ENCODE data around the gene RTKN. TPM values are rescaled to one million over a fixed set of nuclear protein-coding genes. Genes with fewer than 3 reads are reported as not detected.
"Not testable (repeated sequence)": the region's sequence is repeated elsewhere in the genome, so short reads cannot be mapped to it uniquely, and the experiment has no call there.

Gene RTKN
- total RNA-seq, 1 donor from 2014 or later, result 88.7 TPM

DNA sequence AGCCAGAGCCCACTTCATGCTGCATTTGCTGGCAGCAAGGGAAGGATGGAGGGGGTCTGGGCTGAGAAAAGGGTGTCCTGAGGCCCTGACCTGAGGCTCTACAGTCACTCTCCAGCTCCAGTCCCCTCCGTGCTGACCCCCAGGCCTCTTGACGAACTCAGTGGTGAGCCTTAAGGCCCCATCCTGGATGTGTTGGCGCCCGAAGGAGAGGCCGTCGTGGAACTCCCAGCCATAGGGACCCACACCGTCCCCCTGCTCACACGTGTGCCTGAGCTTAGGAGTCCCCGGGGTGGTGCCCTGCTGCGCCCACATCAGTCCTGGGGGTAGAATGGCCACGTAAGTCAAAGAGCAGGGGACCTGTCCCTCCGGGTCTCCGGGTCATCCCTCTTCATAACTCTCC, 22.7 kb upstream of the RTKN start:
- Mint-ChIP-seq H3K27ac (ENCODE audit: unreplicated experiment) (peak overlapping the region; percentile 33), H3K4me3 (ENCODE audit: unreplicated experiment) (peak overlapping the region; percentile 86), H3K4me1 (ENCODE audit: low read depth, unreplicated experiment) (peaks cover 6% of the 10 kb centered on the region), H3K9me3 (ENCODE audit: unreplicated experiment) (peaks cover 5% of the 10 kb centered on the region), H3K36me3 (ENCODE audit: unreplicated experiment) (no peaks in the 10 kb centered on the region), H3K27me3 (ENCODE audit: unreplicated experiment) (peaks cover 10% of the 10 kb centered on the region)
- TF ChIP-seq, protein P1, sequence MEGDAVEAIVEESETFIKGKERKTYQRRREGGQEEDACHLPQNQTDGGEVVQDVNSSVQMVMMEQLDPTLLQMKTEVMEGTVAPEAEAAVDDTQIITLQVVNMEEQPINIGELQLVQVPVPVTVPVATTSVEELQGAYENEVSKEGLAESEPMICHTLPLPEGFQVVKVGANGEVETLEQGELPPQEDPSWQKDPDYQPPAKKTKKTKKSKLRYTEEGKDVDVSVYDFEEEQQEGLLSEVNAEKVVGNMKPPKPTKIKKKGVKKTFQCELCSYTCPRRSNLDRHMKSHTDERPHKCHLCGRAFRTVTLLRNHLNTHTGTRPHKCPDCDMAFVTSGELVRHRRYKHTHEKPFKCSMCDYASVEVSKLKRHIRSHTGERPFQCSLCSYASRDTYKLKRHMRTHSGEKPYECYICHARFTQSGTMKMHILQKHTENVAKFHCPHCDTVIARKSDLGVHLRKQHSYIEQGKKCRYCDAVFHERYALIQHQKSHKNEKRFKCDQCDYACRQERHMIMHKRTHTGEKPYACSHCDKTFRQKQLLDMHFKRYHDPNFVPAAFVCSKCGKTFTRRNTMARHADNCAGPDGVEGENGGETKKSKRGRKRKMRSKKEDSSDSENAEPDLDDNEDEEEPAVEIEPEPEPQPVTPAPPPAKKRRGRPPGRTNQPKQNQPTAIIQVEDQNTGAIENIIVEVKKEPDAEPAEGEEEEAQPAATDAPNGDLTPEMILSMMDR (IDR thresholded peaks at IDR 0.05; ENCODE audit: partially characterized antibody, unreplicated experiment), result no peak
- no peak for DNase-seq

DNA sequence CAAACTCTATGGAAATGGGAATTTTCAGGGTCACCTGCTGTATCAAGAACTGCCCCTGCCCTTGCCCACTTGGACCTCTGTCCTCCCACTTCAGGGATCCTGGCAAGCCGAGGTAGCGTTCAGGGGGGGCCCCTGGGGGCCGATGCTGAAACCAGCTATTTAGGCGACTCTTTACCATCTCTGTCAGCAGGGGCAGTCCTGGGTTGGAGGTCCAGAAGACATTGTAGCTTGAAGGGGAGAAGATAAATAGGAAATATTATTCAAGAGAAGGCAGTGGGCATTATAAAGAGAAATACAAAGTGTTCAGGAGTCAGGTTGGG, 21.0 kb upstream of the RTKN start:
- TF ChIP-seq, protein P1 (IDR thresholded peaks at IDR 0.05; ENCODE audit: partially characterized antibody, unreplicated experiment), result no peak
- no peak overlapping the region for H3K27ac Mint-ChIP-seq (ENCODE audit: unreplicated experiment)
- DNase-seq, result no peak
- no peak overlapping the region for H3K4me3 Mint-ChIP-seq (ENCODE audit: unreplicated experiment)
- H3K4me1 Mint-ChIP-seq (ENCODE audit: low read depth, unreplicated experiment), result peaks cover 8% of the 10 kb centered on the region
- H3K36me3 Mint-ChIP-seq (ENCODE audit: unreplicated experiment), result no peaks in the 10 kb centered on the region
- H3K9me3 Mint-ChIP-seq (ENCODE audit: unreplicated experiment), result peaks cover 10% of the 10 kb centered on the region
- peaks cover 20% of the 10 kb centered on the region for H3K27me3 Mint-ChIP-seq (ENCODE audit: unreplicated experiment)

DNA sequence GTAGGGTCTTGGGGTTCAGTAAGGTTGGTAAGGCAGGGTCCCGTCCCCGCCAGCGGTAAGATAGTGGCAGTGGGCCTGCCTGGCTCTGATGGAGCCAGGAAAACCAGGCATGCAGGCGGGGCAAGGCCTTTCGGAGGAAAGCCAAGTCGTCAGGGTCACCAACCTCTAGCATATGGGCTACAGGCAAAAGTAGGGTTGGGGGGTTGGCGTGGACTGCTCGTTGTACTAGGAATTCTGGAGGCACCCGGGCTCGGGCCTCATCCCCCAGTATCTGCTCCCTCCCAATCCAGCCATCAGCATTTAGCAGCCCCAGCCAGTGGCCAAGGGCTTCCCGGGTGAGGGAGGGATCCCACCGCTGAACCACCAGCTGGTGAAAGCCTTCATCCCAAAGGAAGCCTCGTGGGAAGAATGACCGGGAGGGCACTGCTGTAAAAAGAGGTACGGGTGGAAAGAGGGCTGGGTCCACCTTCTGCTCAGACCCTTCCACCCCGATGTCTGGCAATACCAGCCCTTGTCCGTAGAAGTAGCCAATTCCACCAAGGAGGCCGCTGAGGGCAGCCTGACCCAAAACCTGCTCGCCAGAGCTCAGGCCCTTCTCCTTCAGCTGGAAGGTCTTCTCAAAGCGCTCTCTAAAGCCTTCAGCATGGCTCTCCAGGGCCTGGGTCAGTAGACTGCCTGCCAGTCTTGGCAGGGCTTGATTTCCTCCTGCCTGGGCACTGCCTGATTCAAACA, 20.5 kb upstream of the RTKN start:
- Mint-ChIP-seq H3K27me3 (ENCODE audit: unreplicated experiment) (peaks cover 20% of the 10 kb centered on the region), H3K4me1 (ENCODE audit: low read depth, unreplicated experiment) (peaks cover 8% of the 10 kb centered on the region), H3K9me3 (ENCODE audit: unreplicated experiment) (peaks cover 10% of the 10 kb centered on the region), H3K4me3 (ENCODE audit: unreplicated experiment) (no peak overlapping the region), H3K36me3 (ENCODE audit: unreplicated experiment) (no peaks in the 10 kb centered on the region), H3K27ac (ENCODE audit: unreplicated experiment) (no peak overlapping the region)
- DNase-seq, result no peak
- TF ChIP-seq, protein P1 (IDR thresholded peaks at IDR 0.05; ENCODE audit: partially characterized antibody, unreplicated experiment), result no peak

DNA sequence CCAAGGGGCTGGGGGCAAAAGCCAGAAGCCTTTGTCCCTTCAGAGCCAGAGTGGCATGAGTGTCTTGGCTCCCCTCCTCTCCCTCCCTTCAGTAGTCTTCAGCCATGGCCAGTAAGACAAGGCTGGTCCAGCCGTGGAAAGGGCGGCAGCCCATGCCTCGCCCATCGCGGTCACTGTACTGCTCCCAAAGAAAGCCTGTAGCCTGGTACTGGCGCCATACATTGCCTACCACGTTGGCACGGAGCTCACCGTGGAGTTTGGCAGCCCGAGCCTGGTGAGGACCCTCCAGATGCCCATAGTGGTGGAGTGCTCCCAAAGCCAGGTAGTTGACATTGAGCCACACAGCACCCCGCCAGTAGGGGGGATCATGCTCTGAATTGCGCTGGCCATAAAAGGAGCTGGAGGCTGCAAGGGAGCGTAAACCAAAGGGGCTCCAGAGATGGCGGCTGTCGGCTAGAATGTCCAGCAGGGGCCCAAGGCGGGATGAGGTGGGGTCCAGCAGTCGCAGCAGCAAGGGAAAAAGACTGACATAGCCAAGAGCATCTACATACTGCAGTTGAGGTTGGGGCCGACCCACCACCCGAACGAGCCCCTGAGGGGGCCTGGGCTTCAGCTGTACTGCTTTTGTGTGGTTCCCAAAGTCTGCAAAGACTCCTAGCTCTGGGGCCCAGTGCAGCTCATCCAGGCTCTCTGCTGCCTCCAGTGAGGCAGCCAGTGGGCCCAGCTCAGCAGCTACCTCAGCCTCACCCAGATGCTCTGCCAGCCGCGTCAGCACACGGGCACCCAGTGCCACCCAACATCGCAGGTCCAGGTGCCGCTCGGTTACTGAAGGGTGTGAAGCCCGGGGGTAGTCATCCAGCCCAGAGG, 19.7 kb upstream of the RTKN start:
- Mint-ChIP-seq H3K36me3 (ENCODE audit: unreplicated experiment) (no peaks in the 10 kb centered on the region), H3K27ac (ENCODE audit: unreplicated experiment) (no peak overlapping the region), H3K27me3 (ENCODE audit: unreplicated experiment) (peaks cover 22% of the 10 kb centered on the region), H3K4me3 (ENCODE audit: unreplicated experiment) (no peak overlapping the region), H3K4me1 (ENCODE audit: low read depth, unreplicated experiment) (peaks cover 8% of the 10 kb centered on the region), H3K9me3 (ENCODE audit: unreplicated experiment) (peaks cover 14% of the 10 kb centered on the region)
- DNase-seq, result peak; percentile 43
- TF ChIP-seq, protein P1 (IDR thresholded peaks at IDR 0.05; ENCODE audit: partially characterized antibody, unreplicated experiment), result peak; percentile 30

DNA sequence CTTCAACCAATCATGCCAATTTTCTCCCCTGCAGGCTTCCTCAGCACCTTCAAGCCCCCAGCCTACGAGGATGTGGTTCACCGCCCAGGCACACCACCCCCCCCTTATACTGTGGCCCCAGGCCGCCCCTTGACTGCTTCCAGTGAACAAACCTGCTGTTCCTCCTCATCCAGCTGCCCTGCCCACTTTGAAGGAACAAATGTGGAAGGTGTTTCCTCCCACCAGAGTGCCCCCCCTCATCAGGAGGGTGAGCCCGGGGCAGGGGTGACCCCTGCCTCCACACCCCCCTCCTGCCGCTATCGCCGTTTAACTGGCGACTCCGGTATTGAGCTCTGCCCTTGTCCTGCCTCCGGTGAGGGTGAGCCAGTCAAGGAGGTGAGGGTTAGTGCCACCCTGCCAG, 18.4 kb upstream of the RTKN start:
- H3K36me3 Mint-ChIP-seq (ENCODE audit: unreplicated experiment); DNase-seq; H3K27ac Mint-ChIP-seq (ENCODE audit: unreplicated experiment): not testable (repeated sequence)
- H3K4me3 Mint-ChIP-seq (ENCODE audit: unreplicated experiment), result peak overlapping the region; percentile 99
- peaks cover 18% of the 10 kb centered on the region for H3K9me3 Mint-ChIP-seq (ENCODE audit: unreplicated experiment)
- H3K27me3 Mint-ChIP-seq (ENCODE audit: unreplicated experiment), result peaks cover 23% of the 10 kb centered on the region
- peaks cover 16% of the 10 kb centered on the region for H3K4me1 Mint-ChIP-seq (ENCODE audit: low read depth, unreplicated experiment)

DNA sequence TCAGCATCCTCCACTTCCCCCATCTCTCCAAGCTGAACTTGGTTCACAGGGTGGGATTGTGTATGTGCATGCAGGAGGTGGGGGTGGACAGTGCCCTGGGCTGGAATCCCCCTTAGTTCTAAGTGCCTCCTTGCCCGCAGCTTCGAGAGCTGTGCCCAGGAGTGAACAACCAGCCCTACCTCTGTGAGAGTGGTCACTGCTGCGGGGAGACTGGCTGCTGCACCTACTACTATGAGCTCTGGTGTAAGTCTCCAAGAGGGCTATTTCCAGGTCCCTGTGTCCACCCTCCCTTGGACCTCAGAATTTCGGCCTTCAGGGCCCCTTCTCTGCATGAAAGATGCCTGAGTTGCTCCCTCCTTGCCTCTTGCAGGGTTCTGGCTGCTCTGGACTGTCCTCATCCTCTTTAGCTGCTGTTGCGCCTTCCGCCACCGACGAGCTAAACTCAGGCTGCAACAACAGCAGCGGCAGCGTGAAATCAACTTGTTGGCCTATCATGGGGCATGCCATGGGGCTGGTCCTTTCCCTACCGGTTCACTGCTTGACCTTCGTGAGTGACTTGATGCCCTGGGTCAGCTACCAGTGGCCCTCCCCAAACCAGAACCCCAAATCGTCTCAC, 17.9 kb upstream of the RTKN start:
- Mint-ChIP-seq H3K4me1 (ENCODE audit: low read depth, unreplicated experiment) (peaks cover 20% of the 10 kb centered on the region), H3K9me3 (ENCODE audit: unreplicated experiment) (peaks cover 18% of the 10 kb centered on the region), H3K27ac (ENCODE audit: unreplicated experiment) (peak overlapping the region; percentile 97), H3K27me3 (ENCODE audit: unreplicated experiment) (peaks cover 25% of the 10 kb centered on the region), H3K4me3 (ENCODE audit: unreplicated experiment) (peak overlapping the region; percentile 99)
- not testable (repeated sequence) for DNase-seq; H3K36me3 Mint-ChIP-seq (ENCODE audit: unreplicated experiment)
